ENCODE results near the gene RAB11FIP3. TPM values are rescaled to one million over a fixed set of nuclear protein-coding genes. Genes with fewer than 3 reads are reported as not detected.

RAB11FIP3 gene
- total and polyA plus RNA-seq, 2 of the 13 experiments (the other 11 are each of a cell fraction or from before 2014, with no cell fraction given) = 34.3 to 57.6 TPM

DNA sequence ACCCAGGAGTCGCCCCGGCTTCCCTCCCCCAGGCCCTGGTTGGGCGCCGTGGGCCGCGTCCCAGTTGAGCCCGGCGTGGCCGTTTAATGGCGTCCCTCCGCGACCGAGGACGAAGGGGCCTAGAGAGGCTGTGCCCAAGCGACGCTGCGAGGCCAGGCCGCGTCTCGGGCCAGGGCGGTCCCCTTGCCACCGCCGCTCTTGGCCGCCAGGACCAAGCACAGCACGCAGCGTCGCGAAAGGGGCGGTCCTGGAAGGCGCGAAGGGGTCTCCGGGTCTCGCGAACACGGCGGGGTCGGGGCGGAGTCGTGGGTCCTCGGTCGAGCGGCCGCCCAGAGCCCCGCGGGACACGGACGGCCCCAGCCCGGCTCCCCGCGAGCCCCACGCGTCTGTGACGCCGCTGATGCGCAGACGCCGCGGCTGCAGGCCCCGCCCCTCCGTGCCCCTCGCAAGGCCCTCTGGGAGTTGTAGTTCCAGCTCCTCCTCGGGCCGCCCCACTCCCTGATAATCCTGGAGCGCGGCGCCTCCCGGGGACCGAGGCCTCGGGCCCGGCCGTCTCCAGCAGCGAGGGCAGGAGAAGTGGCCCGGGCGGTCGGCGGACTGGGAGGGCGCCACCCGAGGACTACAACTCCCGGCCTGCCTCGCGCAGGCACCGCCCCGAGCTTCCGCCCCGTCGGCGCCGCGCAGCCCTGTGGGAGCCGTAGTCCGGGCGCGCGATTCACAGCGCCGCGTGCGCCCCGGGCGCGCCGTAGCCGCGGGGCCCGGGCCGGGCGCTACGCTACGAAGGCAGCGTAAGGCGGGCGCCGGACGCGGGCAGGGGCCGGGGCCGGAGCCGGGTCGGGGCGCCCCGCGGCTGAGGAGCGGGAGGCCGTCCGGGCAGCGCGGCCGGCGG, 101.8 kb downstream of the RAB11FIP3 start, which contains the start of gene CAPN15 (continued):
- TF ChIP-seq, protein P1, sequence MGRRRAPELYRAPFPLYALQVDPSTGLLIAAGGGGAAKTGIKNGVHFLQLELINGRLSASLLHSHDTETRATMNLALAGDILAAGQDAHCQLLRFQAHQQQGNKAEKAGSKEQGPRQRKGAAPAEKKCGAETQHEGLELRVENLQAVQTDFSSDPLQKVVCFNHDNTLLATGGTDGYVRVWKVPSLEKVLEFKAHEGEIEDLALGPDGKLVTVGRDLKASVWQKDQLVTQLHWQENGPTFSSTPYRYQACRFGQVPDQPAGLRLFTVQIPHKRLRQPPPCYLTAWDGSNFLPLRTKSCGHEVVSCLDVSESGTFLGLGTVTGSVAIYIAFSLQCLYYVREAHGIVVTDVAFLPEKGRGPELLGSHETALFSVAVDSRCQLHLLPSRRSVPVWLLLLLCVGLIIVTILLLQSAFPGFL (CRISPR knock-in tag; IDR thresholded peaks at IDR 0.05) = 0 out of 2 replicates have a peak, but pooled peaks have one; percentile 13
- TF ChIP-seq CC2D1A (CRISPR knock-in tag; IDR thresholded peaks at IDR 0.05) (no peak), PTBP1 (IDR thresholded peaks at IDR 0.05; ENCODE audit: low read depth, low read length, poor library complexity, severe bottlenecking) (no peak), MTA3 (CRISPR knock-in tag; IDR thresholded peaks at IDR 0.05) (no peak), ZNF776 (CRISPR knock-in tag; IDR thresholded peaks at IDR 0.05) (peak; percentile 47; the same call in 1 of the 2 replicates), MEF2D (CRISPR knock-in tag; IDR thresholded peaks at IDR 0.05) (no peak; the same call in 1 of the 2 replicates), EEA1 (CRISPR knock-in tag; IDR thresholded peaks at IDR 0.05; ENCODE audit: borderline replicate concordance) (peak; percentile 79; the same call in 1 of the 2 replicates), ZNF703 (CRISPR knock-in tag; IDR thresholded peaks at IDR 0.05; ENCODE audit: borderline replicate concordance) (no peak; the same call in 1 of the 2 replicates), ZNF138 (CRISPR knock-in tag; IDR thresholded peaks at IDR 0.05; ENCODE audit: low read depth) (no peak), NR2F2 (IDR thresholded peaks at IDR 0.05; ENCODE audit: borderline replicate concordance, low read depth) (no peak; the same call in 1 of the 2 replicates), KLF15 (CRISPR knock-in tag; IDR thresholded peaks at IDR 0.05; ENCODE audit: borderline replicate concordance) (peak; percentile 16; the same call in 1 of the 2 replicates), SCMH1 (CRISPR knock-in tag; IDR thresholded peaks at IDR 0.05; ENCODE audit: borderline replicate concordance) (no peak), ZNF232 (CRISPR knock-in tag; IDR thresholded peaks at IDR 0.05; ENCODE audit: borderline replicate concordance) (no peak)
- TF ChIP-seq, protein P2, sequence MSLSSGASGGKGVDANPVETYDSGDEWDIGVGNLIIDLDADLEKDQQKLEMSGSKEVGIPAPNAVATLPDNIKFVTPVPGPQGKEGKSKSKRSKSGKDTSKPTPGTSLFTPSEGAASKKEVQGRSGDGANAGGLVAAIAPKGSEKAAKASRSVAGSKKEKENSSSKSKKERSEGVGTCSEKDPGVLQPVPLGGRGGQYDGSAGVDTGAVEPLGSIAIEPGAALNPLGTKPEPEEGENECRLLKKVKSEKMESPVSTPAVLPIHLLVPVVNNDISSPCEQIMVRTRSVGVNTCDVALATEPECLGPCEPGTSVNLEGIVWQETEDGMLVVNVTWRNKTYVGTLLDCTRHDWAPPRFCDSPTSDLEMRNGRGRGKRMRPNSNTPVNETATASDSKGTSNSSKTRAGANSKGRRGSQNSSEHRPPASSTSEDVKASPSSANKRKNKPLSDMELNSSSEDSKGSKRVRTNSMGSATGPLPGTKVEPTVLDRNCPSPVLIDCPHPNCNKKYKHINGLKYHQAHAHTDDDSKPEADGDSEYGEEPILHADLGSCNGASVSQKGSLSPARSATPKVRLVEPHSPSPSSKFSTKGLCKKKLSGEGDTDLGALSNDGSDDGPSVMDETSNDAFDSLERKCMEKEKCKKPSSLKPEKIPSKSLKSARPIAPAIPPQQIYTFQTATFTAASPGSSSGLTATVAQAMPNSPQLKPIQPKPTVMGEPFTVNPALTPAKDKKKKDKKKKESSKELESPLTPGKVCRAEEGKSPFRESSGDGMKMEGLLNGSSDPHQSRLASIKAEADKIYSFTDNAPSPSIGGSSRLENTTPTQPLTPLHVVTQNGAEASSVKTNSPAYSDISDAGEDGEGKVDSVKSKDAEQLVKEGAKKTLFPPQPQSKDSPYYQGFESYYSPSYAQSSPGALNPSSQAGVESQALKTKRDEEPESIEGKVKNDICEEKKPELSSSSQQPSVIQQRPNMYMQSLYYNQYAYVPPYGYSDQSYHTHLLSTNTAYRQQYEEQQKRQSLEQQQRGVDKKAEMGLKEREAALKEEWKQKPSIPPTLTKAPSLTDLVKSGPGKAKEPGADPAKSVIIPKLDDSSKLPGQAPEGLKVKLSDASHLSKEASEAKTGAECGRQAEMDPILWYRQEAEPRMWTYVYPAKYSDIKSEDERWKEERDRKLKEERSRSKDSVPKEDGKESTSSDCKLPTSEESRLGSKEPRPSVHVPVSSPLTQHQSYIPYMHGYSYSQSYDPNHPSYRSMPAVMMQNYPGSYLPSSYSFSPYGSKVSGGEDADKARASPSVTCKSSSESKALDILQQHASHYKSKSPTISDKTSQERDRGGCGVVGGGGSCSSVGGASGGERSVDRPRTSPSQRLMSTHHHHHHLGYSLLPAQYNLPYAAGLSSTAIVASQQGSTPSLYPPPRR (CRISPR knock-in tag; IDR thresholded peaks at IDR 0.05; ENCODE audit: borderline replicate concordance) = 0 out of 2 replicates have a peak, but pooled peaks have one; percentile 26
- TF ChIP-seq, protein P3, sequence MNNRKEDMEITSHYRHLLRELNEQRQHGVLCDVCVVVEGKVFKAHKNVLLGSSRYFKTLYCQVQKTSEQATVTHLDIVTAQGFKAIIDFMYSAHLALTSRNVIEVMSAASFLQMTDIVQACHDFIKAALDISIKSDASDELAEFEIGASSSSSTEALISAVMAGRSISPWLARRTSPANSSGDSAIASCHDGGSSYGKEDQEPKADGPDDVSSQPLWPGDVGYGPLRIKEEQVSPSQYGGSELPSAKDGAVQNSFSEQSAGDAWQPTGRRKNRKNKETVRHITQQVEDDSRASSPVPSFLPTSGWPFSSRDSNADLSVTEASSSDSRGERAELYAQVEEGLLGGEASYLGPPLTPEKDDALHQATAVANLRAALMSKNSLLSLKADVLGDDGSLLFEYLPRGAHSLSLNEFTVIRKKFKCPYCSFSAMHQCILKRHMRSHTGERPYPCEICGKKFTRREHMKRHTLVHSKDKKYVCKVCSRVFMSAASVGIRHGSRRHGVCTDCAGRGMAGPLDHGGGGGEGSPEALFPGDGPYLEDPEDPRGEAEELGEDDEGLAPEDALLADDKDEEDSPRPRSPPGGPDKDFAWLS (CRISPR knock-in tag; IDR thresholded peaks at IDR 0.05; ENCODE audit: borderline replicate concordance) = no peak
- TF ChIP-seq, protein P4, sequence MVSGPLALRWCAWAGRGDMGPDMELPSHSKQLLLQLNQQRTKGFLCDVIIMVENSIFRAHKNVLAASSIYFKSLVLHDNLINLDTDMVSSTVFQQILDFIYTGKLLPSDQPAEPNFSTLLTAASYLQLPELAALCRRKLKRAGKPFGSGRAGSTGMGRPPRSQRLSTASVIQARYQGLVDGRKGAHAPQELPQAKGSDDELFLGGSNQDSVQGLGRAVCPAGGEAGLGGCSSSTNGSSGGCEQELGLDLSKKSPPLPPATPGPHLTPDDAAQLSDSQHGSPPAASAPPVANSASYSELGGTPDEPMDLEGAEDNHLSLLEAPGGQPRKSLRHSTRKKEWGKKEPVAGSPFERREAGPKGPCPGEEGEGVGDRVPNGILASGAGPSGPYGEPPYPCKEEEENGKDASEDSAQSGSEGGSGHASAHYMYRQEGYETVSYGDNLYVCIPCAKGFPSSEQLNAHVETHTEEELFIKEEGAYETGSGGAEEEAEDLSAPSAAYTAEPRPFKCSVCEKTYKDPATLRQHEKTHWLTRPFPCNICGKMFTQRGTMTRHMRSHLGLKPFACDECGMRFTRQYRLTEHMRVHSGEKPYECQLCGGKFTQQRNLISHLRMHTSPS (CRISPR knock-in tag; IDR thresholded peaks at IDR 0.05; ENCODE audit: low read depth) = no peak
